ENCODE data around the gene AGMO.

DNA sequence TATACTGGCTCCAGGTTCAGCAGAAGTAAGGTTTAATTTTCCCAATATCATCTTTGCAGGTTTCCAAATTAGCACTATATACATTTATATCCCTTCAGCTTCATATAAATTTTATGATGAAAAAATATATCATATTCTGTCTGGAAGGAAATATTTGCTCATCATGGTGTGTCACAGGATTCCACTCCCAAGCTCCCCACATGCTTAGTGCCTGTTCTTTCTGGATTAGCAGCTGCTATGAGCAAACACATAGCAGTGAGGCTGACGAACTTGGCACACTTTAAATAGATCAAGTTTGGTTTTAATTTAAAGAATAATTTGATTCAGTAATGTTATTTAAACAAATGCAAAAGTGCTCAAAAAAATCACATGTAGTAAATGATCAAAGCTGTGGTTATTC, 251.9 kb downstream of the AGMO start:
- TF ChIP-seq CTCF (IDR thresholded peaks at IDR 0.05) = no peak
- no peak for TF ChIP-seq POLR2AphosphoS5 (IDR thresholded peaks at IDR 0.05)
- no peak for TF ChIP-seq POLR2A (IDR thresholded peaks at IDR 0.05)

All from breast epithelium (tissue), 3 donors.